KBM-7 (cell line): ENCODE results near the gene WIPF2.

Experiments used
- DNase-seq: peaks from one replicate; pipeline ENCODE4 v3.0.0-alpha.2; 2015
- in situ Hi-C: fragments of 300-500 bp; cut with MboI; formaldehyde crosslinking; loops from 2 replicates; pipeline ENCODE4 v1.14.3; 2020; ENCODE audit warnings: low sequenced_read_pairs, low pct_unique_long_range_greater_than_20kb, mixed read lengths

WIPF2 gene

DNA sequence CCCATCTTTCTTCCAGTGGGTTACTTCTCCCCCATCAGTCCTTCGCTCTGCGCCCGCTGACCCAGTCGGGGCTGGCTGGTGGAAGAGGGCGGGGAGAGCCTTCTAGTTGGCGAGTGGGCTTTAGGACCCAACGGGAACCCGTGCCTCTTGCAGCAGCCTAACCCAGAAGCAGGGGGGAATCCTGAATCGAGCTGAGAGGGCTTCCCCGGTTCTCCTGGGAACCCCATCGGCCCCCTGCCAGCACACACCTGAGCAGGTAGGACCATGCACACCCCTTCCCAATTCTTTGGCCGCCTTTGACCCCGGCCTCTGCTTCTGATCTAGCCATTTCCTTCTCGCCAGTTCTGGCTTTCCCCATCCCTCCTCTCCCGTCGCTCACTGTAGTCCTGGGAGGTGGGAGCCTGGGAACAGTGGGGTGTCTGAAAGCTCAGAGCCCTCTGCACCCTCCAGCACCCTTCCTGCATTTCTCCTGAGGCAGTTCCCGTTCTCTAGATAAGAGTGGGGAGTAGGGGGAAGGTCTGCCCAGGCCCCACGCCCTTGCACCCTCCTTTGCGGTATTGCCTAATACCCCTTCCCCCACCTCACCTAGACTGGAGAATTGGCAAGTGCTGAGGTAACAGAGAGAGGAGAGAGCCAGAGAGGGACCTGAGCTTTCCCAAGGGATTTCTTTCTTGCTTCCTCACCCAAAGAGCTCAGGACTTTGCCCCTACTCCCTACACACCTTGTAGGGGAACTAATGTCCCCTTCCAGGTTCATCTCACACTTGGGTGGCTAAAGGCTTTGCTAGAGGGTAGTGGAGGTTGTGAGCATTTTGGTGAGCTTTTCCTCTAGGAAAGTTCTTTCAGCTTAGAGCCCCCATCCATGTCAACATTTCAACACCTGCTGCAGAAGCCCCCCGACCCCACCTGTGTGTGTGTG is 90.2 kb downstream of the WIPF2 start, which contains the start of gene RARA:
Gene RARA, plus strand, starts transcription at position 150 of the 918 bp plus-strand sequence. CDS start 22,039 bp downstream, outside the sequence.
- in situ Hi-C loops, result no loop called here
- no peak for DNase-seq

DNA sequence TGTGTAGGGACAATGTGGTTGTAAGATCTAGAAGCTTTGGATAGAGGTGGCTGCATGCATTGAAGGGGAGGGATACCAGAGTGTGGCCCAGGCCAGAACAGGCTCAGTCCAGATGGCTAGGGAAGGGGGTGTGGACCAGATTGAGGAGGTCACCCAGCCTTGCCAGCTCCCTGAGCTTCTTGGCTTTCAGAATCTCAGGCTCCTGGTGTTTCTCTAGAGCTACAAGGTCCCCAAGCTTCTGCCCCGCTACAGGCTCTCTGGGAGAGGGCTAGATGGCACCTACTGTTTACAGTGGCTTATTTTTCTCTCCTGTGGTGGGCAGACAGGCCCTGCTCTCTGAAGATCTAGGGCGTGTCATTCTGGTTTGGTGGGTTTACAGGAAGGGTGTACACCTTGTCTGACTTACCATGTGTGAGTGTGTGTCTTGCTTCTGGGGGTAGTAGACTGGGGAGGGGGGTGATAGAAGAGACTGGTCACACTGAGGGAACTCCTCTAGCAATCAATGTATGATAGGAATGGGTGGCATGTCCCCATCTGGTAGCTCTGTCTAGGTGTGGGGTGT is 90.9 kb downstream of the WIPF2 start:
- DNase-seq, result no peak

DNA sequence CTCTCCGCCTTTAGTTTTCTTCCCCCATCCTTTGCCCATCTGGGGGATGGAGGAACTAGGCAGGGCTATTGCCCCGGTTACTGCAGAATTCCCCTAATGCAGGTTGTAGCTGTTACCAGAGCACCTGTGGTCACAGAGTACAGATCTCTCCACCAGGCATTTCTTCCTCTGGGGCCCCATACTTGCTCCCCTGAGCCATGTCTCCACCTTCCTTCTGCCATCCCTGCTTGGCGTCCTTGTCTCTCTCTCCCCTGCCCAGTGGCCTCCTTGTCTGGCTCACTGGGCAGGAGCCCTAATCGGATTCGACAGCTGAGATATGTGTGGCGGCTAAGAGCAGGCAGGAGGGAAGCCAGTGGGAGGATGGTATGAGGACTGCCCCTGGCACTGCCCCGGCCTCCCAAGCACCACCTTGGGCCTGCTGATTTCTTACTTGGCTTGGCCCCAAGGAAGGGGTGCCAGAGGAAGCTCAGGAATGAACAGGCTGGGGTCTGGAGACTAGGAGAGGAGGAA is 91.8 kb downstream of the WIPF2 start:
- DNase-seq, result no peak
- in situ Hi-C loops, result no loop called here

More for the DNA sequence above, 90.9 kb downstream of the WIPF2 start:
- in situ Hi-C loops, result no loop called here

DNA sequence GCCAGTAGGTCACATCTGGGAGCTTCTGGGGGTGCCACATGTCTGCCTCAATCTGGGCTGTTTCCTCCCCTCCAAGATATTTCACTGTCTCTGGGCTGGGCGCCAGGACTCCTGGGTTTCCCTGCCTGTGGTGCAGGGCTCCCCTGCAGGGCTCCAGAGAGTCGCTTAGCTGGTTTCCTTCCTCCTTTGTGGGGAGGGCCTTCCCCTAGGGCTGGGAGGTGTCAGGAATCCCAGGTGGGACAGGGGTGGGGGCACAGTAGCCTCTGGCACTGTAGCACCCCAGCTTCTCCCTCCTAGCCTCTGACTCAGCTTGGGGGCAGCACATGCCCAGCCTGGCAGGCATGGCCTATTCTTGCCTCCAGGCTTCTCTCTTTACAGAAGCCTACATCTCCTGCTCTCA is 92.5 kb downstream of the WIPF2 start:
- in situ Hi-C loops, result no loop called here
- peak; percentile 45 for DNase-seq

DNA sequence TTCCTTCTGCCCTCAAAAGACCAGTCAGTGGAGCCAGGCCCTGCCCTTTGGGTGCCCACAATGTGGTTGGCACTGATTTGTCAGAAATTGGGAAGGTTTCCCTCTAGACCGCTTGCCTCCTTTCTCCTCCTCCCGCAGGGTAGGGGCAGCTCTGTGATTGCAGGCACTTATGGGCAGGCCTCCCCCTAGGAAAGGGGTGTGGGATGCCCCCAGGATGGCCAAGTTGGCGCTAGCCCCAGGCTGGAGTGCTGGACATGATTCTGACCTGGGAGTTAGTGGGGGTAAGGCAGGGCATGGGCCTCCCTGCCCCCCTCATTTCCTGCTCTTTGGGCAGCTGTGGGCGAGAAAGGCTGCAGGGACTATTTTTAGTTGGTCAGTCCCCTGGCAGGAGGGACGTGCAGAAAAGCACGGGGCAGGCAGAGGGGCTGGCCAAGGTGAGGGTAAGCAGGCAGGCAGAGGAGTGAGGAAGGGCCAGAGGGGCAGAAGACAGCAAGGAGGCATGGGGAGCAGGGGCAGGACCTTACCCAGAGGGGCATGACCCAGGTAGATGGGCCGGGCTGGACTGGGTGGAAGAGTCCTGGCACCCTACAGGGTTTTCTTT is 93.1 kb downstream of the WIPF2 start:
- in situ Hi-C loops, result no loop called here
- DNase-seq, result no peak

DNA sequence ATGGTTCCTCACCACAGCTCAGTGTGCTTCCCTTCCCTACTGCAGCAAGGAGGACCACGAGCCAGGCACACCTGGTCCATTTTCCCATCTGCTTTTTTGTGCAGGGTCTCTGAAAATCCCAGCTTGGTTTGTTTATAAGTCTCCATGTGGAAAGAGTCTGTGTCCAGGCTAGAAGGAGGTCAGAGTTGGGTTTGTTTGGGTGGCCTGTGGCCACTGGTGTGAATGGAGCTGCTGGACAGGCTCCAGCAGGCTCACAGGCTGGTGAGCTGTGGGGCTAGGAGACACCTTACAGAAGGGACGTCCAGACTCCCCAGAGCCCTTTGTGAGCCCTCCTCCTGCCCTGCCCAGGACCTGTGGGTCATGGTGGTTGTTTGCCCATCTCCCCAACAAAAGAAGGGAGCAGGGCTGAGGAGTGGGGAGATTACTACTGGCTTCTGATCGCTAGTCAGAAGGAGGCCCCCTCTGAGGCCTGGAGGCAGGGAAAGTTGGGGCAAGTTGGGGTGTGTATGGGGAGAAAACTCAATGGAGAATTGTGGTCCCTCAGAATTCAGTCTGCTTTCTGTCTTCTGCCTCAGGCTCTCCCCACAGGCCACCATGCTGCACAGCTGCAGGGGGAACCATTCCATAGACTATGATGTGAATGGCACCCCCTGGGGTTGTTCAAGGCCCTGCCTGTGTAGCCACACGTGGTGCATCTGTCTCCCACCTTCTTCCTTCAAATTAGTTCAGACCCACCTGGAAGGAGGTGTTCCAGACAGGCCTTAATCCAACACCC is 94.0 kb downstream of the WIPF2 start:
- in situ Hi-C loops, result no loop called here
- DNase-seq, result no peak

DNA sequence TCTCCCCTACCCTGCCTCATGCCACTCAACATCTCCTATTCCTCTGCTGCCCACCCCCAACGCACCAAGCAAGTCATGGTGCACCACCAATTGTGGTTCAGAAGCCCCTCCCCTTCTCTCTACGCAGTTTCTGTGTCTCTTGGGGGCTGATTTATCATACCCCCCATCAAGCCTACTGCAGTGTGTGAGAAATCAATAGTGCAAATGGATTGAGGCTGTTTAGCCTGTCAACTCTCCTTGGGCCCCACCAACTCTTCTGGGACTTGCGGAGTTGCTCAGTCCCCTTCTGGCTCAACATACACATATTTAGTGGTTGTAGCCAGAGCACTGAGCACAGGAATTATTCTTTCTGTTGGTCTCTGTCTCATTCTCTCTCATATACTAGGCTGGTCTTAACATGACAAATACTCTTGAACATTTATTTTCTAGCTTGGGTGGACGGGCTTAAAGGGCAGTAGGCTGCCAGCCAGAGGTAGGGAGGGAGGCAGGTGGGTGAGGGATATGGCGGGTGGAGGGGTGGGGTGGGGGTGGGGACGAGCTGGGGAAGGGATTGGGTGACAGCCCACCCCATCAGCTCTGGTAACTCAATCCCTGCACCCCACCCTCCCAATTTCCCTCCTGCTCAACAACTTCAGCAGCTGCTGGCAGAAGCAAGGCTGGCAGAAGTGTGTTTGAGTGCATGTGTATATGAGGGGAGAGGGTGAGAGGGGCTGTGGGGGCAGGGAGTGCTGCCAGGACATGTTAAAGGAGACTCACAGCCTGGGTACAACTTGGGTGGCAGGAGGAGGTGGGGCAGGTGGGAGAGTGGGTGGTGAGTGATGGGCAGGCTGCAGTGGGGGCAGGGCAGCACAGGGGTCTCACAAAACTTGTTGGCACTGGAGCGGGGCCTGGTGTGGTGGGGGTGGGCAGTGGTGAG is 94.8 kb downstream of the WIPF2 start:
- no peak for DNase-seq

DNA sequence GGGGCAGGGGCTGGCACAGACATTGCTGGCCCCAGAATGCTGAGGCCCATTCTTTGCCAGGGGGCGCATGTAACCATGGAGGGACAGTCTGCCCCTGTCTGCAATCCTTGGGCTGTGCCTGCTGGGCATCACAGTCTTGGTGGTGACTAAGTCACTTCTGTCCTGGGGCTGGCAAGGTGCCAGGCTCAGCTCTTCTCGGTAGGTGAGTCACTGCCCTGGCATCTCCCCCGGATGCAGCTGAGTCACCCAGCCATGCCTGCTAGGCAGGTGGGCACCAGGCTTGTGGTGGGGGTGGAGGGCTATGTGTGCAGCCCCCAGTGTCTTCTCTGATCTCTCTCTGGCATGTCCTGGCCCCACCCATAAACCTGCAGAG is 95.5 kb downstream of the WIPF2 start:
- in situ Hi-C loops, result no loop called here
- DNase-seq, result no peak

More for the DNA sequence above, 94.8 kb downstream of the WIPF2 start:
- in situ Hi-C loops, result no loop called here

DNA sequence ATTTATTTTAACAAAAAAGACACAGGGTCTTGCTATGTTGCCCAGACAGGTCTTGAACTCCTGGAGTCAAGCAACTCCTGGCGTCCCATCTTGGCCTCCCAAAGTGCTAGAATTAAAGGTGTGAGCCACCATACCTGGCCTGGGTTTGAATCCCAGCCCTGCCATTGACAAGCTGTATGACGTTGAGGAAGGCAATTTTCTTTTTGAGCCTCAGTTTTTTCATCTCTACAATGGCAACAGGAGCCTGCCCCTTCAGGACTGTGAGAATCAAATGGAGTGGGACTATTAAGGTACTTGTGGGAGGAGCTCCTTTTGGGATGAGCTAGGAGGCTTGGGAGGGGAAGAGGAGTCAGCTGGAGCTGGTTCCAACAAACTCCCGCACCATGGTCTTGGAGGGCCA is 96.1 kb downstream of the WIPF2 start:
- DNase-seq, result no peak
- in situ Hi-C loops, result no loop called here

DNA sequence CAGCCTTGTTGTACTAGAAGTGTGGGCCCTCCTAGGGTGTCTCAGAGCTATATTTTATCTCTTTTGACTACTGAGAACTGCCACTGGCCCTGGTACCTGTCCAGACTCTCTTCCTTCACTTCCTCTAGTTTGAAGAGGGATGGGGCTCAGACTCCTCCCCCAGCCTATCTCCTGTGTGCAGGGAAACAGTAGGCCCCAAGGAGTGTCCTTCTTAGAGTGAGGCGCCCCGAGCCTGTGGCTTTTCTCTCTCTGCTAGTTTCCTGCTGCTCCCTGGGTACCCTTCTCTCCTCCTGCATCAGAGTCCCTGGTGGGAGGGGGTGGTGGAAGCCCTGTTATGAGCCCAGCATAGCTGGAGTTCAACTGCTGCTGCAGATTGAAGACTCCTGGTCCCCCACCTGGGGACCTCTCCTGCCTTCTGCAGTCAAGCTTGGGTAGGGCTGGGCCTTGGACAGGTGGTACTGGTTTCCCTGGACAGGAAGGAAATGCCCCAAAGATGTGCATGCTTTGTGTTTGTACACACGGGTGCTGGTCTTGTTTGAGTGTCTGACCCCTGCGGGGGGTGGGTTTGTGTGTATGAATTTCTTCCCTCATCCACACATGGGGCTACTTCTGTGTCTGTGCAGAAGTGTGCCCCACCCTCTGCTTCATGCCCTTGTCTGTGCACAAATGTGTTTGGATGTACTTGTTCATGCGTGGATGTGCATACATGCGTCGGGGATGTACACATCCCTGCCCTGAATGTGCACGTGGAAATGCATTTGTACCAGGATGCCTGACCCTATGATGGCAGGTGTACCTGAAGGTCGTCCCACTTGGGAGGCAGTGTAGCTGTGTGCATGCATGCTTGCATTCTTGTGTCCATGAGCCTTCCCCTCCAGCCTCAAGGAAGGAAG is 96.8 kb downstream of the WIPF2 start:
- DNase-seq, result peak; percentile 59

DNA sequence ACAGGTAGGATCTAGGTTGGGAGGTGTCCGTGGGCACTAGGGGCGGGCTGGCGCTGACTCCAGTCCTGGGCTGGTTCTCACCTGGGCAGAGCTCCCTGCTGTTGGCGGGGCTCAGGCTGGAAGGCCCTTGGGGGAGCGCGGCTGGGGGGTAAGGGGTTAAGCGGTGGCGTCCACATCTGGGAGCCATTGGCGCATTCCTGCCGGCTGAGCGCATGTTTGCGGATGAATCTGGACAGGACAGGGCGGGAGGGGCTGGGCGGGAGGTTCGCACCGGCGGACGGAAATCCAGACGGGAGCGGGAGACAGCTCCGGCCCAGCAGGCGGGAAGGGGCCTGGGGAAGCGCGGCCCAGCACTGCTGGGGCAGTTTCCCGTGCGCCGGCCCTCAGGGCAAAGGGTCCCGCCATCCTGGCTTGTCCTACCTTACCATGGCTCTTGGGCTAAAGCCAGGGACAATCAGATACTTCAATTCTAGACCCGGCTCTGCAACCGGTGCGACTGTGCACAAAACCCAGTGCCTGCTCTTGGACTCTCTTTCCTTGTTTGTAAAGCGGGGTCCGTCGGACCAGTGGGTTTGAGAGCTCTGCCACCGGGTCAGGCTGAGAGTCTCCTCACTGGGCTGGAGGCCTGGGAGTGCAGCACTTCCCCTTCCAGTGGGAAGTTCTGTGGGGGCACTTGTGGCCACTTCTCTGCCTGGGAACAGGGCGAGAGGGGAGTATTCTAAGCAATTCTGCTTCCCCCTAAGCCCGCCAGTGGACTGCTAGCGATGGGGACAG is 97.7 kb downstream of the WIPF2 start:
- no peak for DNase-seq
- in situ Hi-C loops, result no loop called here

More for the DNA sequence above, 96.8 kb downstream of the WIPF2 start:
- in situ Hi-C loops, result no loop called here

DNA sequence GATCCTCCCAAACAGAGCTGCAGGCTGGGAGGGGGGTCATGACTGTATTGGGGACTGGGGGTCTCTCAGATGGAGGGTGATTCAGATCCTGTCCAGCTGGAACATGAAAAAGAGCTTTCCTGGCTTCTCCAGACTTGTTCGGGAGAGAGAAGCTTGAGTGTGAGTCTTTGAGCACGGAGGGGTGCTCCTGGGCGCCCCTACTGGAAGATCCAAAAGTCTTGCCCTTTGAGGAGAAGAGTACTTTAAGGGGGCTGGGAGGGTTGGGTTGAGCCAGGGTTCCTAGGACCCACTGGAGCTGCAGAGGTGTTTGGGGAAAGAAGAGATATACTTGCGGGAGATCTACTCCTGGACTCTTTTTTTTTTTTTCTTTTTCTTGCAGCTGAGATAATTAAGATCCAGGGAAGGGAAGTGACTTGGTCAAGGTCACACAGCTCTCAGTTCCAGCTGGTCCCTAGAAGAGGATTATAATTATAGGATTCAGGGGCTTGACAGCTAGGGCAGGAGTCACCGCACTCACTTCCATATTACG is 98.3 kb downstream of the WIPF2 start:
- DNase-seq, result peak; percentile 62
- in situ Hi-C loops, result no loop called here

DNA sequence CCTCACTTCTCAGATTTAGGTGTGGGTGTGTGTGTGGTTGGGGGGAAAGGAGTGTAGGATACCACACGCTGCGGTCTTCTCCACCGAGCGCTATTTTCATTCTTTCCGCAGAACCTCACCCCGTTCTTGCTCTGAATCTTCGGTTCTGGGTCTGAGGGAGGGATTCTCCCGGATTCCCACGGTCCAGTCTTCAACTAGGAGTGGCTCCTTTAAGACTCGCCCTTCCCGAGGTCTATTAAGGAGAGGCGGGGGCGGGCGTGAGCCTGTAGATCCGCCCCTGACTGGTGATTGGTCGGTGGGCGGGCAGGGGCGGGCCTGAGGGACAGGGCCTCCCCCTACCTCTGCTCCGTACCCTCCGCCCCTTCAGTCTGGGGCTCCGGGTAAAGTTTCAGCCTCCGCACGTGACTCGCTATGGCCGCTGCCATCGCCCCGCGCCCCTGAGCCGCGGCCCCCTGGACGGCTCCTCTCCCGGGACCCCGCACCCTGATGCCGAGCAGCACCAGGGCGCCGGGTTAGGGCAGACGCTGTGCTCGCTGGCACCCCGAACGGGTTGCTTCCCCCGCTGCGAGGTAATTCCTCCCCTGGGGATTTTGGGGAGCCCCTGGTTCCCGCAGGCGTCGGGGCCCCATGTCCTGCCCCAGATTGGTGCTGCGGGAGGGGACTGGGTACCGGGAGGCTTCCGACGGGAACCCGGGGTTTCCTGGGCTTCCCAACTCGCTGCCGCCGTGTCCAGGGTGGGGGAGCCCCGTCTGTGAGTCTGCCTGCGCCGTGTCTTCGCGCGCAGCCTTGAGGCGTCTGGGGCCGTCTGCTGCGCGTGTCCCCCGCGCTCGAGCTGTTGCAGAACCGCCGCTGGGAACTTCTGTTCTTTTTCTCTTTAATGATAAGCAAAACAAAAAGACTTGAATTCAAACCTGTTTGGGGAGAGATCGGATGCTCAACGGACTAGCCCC is 99.1 kb downstream of the WIPF2 start:
- peak; percentile 95 for DNase-seq
- in situ Hi-C loops, result no loop called here

DNA sequence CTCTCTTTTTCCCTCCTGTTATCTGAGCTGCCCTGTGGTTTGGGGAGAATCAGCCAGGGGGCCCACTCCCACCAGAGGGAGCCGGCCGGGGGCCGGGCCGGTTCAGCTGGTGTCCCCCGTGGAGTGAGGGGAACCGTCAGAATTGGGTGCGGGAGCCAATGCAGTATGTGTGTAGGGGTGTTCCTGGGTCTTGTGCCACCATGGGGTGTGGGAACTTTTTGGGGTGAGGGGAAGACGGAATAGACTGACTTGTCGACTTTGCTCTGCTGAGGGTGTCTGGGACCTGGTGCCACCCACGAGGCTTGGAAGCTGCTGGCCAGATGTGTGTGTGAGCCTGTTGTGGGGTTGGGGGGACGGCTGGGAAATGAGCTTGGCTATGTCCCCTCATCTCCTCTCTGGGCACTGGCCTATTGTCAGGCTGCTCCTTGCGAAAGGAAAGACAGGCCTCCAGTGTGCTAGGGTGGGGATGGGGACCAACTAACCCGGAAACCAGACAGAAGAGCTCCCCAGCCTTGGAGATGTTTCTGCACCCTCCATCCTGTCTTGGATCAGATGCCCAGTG is 99.8 kb downstream of the WIPF2 start:
- no peak for DNase-seq
- in situ Hi-C loops, result no loop called here
